DND-41 (cell line): ENCODE results near the gene SLC38A8.

ENCODE experiments used
- ATAC-seq: fragments of 200-7000 bp; cut with Tn5 transposase; 3 replicates; pipeline ENCODE4 v1.9.1; 2021; ENCODE audit warnings: low read depth; ENCODE audit not compliant: insufficient read depth
- DNase-seq: peaks from one replicate; pipeline ENCODE4 v3.0.0-alpha.2; 2020
- H2AFZ ChIP-seq: 2 replicates; pipeline ENCODE4 v1.6.0; 2012; ENCODE audit warnings: low read depth, low read length
- H3K27ac ChIP-seq: 2 replicates; pipeline ENCODE4 v1.5.1; 2012; ENCODE audit warnings: low read length, inconsistent platforms
- H3K27me3 ChIP-seq: fragments of 200-600 bp; sonication (generic); 2 replicates; pipeline ENCODE4 v1.6.0; 2012; ENCODE audit warnings: low read length, mild to moderate bottlenecking, inconsistent platforms; ENCODE audit not compliant: insufficient read depth, poor library complexity
- H3K36me3 ChIP-seq: 2 replicates; pipeline ENCODE4 v1.5.1; 2012; ENCODE audit warnings: low read length, inconsistent platforms; ENCODE audit not compliant: insufficient read depth
- H3K4me1 ChIP-seq: 2 replicates; pipeline ENCODE4 v1.5.1; 2012; ENCODE audit warnings: mild to moderate bottlenecking, low read length; ENCODE audit not compliant: insufficient read depth
- H3K4me2 ChIP-seq: 2 replicates; pipeline ENCODE4 v1.6.0; 2012; ENCODE audit warnings: mild to moderate bottlenecking, moderate library complexity, low read length, inconsistent platforms; ENCODE audit not compliant: insufficient read depth
- H3K4me3 ChIP-seq, 2 experiments: fragments of 200-600 bp in 1 of 2; shearing (Covaris generic) in 1 of 2; 2 replicates each; pipeline ENCODE4 v1.5.1; 2012 to 2016; ENCODE audit warnings: inconsistent platforms in 2 of 2, low read length in 2 of 2, mild to moderate bottlenecking in 2 of 2, low read depth in 1 of 2, moderate library complexity in 1 of 2
- H3K79me2 ChIP-seq: 2 replicates; pipeline ENCODE4 v1.6.0; 2012; ENCODE audit warnings: low read length, inconsistent platforms; ENCODE audit not compliant: insufficient read depth
- H3K9ac ChIP-seq: 2 replicates; pipeline ENCODE4 v1.6.0; 2012; ENCODE audit warnings: low read depth, mild to moderate bottlenecking, inconsistent platforms, low read length, moderate library complexity
- H3K9me3 ChIP-seq: 2 replicates; pipeline ENCODE4 v1.5.1; 2012; ENCODE audit warnings: low read length, moderate library complexity, mild to moderate bottlenecking, inconsistent platforms; ENCODE audit not compliant: insufficient read depth, severe bottlenecking
- H4K20me1 ChIP-seq: 2 replicates; pipeline ENCODE4 v1.6.0; 2012; ENCODE audit warnings: low read length; ENCODE audit not compliant: insufficient read depth
- EZH2 ChIP-seq: IDR thresholded peaks from 3 replicates; pipeline ENCODE4 v1.6.1; 2012; ENCODE audit warnings: borderline replicate concordance, low read depth, mild to moderate bottlenecking, moderate library complexity, low read length, inconsistent platforms; ENCODE audit not compliant: severe bottlenecking
- TF ChIP-seq, protein P1 (sequence below): IDR thresholded peaks from 2 replicates; pipeline ENCODE4 v1.5.1; 2012; ENCODE audit warnings: borderline replicate concordance, low read length, moderate library complexity, mild to moderate bottlenecking; ENCODE audit not compliant: poor library complexity, severe bottlenecking; ENCODE audit errors: extremely low read depth

Gene SLC38A8

DNA sequence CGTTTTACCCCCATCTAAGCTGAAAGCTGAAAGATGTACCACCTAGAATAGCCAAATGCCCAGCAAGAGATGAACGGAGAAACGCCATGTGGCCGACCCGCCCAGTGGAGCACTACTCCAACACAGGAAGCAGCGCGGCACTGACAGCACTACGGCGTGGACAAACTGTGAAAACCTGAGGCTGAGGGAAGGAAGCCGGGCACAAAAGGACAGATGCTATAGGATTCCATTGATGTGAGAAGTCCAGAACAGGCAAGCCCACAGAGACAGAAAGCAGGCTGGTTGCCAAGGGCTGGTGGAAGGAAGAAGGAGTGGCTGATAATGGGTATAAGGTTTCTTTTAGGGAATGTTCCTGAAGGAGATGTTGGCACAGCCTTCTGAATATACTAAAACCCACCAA, 29.4 kb upstream of the SLC38A8 start:
- Histone ChIP-seq H3K4me1 (no peaks in the 10 kb centered on the region), H2AFZ (no peak overlapping the region), H3K27ac (no peak overlapping the region), H3K9me3 (no peaks in the 10 kb centered on the region), H3K4me2 (no peak overlapping the region), H3K36me3 (peaks cover 96% of the 10 kb centered on the region), H3K27me3 (no peaks in the 10 kb centered on the region), H4K20me1 (peaks cover 9% of the 10 kb centered on the region), H3K9ac (no peak overlapping the region), H3K4me3 (no peak overlapping the region), H3K79me2 (peaks cover 19% of the 10 kb centered on the region)
- ATAC-seq = no peak
- no peak for DNase-seq
- no peak for TF ChIP-seq EZH2
- TF ChIP-seq, protein P1, sequence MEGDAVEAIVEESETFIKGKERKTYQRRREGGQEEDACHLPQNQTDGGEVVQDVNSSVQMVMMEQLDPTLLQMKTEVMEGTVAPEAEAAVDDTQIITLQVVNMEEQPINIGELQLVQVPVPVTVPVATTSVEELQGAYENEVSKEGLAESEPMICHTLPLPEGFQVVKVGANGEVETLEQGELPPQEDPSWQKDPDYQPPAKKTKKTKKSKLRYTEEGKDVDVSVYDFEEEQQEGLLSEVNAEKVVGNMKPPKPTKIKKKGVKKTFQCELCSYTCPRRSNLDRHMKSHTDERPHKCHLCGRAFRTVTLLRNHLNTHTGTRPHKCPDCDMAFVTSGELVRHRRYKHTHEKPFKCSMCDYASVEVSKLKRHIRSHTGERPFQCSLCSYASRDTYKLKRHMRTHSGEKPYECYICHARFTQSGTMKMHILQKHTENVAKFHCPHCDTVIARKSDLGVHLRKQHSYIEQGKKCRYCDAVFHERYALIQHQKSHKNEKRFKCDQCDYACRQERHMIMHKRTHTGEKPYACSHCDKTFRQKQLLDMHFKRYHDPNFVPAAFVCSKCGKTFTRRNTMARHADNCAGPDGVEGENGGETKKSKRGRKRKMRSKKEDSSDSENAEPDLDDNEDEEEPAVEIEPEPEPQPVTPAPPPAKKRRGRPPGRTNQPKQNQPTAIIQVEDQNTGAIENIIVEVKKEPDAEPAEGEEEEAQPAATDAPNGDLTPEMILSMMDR = no peak

DNA sequence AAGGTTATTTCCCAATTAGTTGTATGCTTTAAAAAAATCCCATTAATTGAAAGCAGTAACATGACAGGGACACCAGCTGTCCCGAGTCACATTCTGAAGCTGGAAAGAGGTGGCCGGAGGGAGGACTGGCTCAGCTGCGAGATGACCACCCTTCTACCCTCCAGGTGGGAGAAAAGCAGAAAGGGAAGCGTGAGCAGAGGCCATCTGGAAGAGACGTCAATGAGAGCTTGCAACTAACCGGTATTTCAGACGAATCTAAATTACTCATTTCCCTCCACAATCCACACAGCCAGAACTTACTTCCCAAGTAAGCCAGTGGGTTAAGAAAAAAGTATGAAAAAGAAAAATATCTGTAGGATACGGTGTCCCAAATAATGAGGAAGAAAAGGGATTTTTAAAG, 28.5 kb upstream of the SLC38A8 start:
- peaks cover 94% of the 10 kb centered on the region for H3K36me3 ChIP-seq
- no peak for TF ChIP-seq EZH2
- TF ChIP-seq, protein P1 = no peak
- no peak overlapping the region for H3K4me3 ChIP-seq
- peaks cover 11% of the 10 kb centered on the region; the same call in 1 of the 2 replicates for H3K79me2 ChIP-seq
- H3K27ac ChIP-seq = no peak overlapping the region
- H2AFZ ChIP-seq = no peak overlapping the region
- no peaks in the 10 kb centered on the region for H3K9me3 ChIP-seq
- H3K4me2 ChIP-seq = no peak overlapping the region
- H4K20me1 ChIP-seq = peaks cover 9% of the 10 kb centered on the region
- no peak overlapping the region for H3K9ac ChIP-seq
- ATAC-seq (no peak), DNase-seq (no peak)
- H3K4me1 ChIP-seq = no peaks in the 10 kb centered on the region
- no peaks in the 10 kb centered on the region for H3K27me3 ChIP-seq

DNA sequence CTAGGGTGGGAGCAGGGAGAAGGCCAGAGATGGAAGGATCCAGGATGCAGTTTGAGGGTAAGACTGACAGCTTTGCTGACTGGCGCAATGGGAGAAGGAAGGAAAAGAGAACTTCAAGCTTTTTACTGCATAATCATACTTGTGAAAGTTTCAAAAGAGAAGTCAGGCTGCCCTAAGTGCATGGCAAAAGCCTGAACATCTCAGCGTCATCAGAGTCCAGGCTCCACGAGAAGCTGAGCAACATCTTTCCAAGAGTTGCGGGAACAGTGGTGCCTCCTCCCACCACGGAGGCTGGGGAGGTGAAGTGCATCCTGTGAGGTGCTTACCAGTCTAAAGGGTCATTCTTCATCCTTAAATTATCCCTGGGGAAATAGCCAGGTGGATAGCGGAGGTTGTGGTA, 26.9 kb upstream of the SLC38A8 start:
- Histone ChIP-seq H3K27me3 (no peaks in the 10 kb centered on the region), H3K27ac (no peak overlapping the region), H3K4me3 (no peak overlapping the region), H3K79me2 (peaks cover 4% of the 10 kb centered on the region; the same call in 1 of the 2 replicates), H3K4me1 (no peaks in the 10 kb centered on the region), H3K4me2 (no peak overlapping the region), H4K20me1 (peaks cover 4% of the 10 kb centered on the region; the same call in 1 of the 2 replicates), H2AFZ (no peak overlapping the region), H3K36me3 (peaks cover 96% of the 10 kb centered on the region), H3K9me3 (no peaks in the 10 kb centered on the region), H3K9ac (no peak overlapping the region)
- ATAC-seq (no peak), DNase-seq (no peak)
- TF ChIP-seq EZH2 = no peak
- TF ChIP-seq, protein P1 = no peak
